SK-N-MC (cell line): ENCODE results near the gene INSIG1.

Experiments used
- EZH2 ChIP-seq: fragments of 200-600 bp; sonication (generic); IDR thresholded peaks from one replicate; pipeline ENCODE4 v1.6.1; 2017; ENCODE audit warnings: antibody characterized with exemption
- FOXP2 ChIP-seq: optimal IDR thresholded peaks from 2 replicates; pipeline ENCODE3; 2011; ENCODE audit warnings: mild to moderate bottlenecking, moderate library complexity; ENCODE audit not compliant: insufficient read depth; ENCODE audit errors: extremely low read length, control extremely low read depth
- POLR2AphosphoS5 ChIP-seq: IDR thresholded peaks from 2 replicates; pipeline ENCODE4 v1.6.1; 2012; ENCODE audit warnings: mild to moderate bottlenecking, low read depth, low read length, borderline replicate concordance

DNA sequence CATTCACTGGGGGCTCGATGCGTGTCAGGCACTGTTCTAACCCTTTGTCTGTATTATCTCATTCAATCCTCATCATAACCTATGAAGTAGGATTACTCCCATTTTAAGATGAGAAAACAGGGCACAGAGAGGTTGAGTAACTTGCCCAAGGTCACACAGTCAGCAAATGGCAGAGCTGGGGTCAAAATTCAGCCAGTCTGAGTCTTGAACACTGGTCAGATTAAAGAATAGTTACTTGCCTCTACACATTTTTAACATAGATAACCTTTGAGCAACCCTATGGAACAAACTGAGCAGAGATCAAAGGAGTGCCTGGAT is 27.2 kb downstream of the INSIG1 start:
- TF ChIP-seq POLR2AphosphoS5 (no peak), FOXP2 (no peak), EZH2 (no peak)
